HG03039 (cell line): ENCODE data around the gene PRKCE.

Source experiments
- ATAC-seq: cut with Tn5 transposase; IDR thresholded peaks from one replicate; pipeline ENCODE4 v1.9.1; 2021; ENCODE audit warnings: mild to moderate bottlenecking, moderate library complexity; ENCODE audit not compliant: unreplicated experiment

PRKCE gene

GRCh38 chr2:45631319-45631718 lies 20.2 kb upstream of the PRKCE start:
- no peak for ATAC-seq

- no peak for ATAC-seq
Observed at GRCh38 chr2:45631955-45632354, 19.5 kb upstream of the PRKCE start.

GRCh38 chr2:45634223-45634622 lies 17.3 kb upstream of the PRKCE start:
- ATAC-seq, result no peak

- ATAC-seq, result no peak
Observed at GRCh38 chr2:45636008-45636407, 15.5 kb upstream of the PRKCE start.

GRCh38 chr2:45637440-45637839 lies 14.0 kb upstream of the PRKCE start:
- no peak for ATAC-seq

GRCh38 chr2:45640576-45640975 lies 10.9 kb upstream of the PRKCE start:
- ATAC-seq, result no peak

GRCh38 chr2:45643095-45643494 lies 8.4 kb upstream of the PRKCE start:
- no peak for ATAC-seq

GRCh38 chr2:45643543-45644542 lies 7.6 kb upstream of the PRKCE start:
- ATAC-seq, result peak; percentile 77

GRCh38 chr2:45646289-45646688 lies 5.2 kb upstream of the PRKCE start:
- no peak for ATAC-seq

GRCh38 chr2:45647356-45647755 lies 4.1 kb upstream of the PRKCE start:
- no peak for ATAC-seq

GRCh38 chr2:45647986-45648520 lies 3.4 kb upstream of the PRKCE start:
- ATAC-seq, result no peak

- ATAC-seq, result no peak
Observed at GRCh38 chr2:45648636-45649035, 2.8 kb upstream of the PRKCE start.

- no peak for ATAC-seq
Observed at GRCh38 chr2:45649462-45649857, 2.0 kb upstream of the PRKCE start.

GRCh38 chr2:45649858-45650811 lies 1.3 kb upstream of the PRKCE start:
- peak; percentile 24 for ATAC-seq

- peak; percentile 68 for ATAC-seq
Observed at GRCh38 chr2:45650851-45651414, 542 bp upstream of the PRKCE start.

- no peak for ATAC-seq
Observed at GRCh38 chr2:45652090-45653031, 886 bp downstream of the PRKCE start.

GRCh38 chr2:45653122-45653913 lies 1.8 kb downstream of the PRKCE start:
- no peak for ATAC-seq

- no peak for ATAC-seq
Observed at GRCh38 chr2:45654250-45654649, 2.8 kb downstream of the PRKCE start.

- no peak for ATAC-seq
Observed at GRCh38 chr2:45661828-45662227, 10.4 kb downstream of the PRKCE start.
